GM21529 (cell line): ENCODE data around the gene CFAP73.
"Not testable (repeated sequence)": the region's sequence is repeated elsewhere in the genome, so short reads cannot be mapped to it uniquely, and the experiment has no call there.

Experiments used
- ATAC-seq: cut with Tn5 transposase; IDR thresholded peaks from one replicate; pipeline ENCODE4 v1.9.1; 2021; ENCODE audit not compliant: unreplicated experiment

CFAP73 gene

DNA sequence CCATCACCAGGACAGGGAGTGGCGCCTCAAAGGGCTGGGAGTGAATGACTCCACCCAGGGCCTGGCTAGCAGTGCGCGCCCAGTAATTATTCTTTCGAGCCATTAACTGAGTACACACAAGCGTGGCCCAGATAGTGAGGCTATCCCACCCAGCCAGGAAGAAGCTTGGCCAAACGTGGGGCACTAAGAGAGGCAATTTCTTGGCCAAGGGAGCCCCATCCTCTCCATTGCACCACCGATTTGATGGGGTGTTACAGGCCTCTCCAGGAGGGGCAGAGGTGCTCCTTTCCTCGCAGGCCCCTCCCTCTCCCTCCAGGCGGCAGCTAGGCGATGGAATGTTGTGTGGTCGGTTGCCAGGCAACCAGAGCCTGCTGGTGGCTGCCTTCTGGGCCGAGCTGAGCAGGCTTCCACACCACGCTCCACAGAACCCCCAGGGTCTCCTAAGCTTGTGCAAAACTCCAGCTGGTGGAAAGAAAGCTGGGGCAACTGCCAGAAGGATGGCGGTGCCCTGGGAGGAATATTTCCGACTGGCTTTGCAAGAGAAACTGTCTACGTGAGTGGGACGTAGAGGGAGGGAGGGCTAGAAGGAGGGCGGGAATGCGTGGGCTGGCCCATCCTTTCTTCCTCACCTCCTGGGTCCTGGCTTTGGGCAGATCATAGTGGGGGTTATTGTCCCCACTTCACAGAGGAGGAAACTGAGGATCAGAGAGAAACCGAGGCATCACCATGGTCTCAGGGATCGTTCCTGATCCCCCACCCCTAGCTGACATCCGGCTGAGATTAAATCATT is at the start of gene CFAP73:
TSS of gene CFAP73 (plus strand) at position 364 of the 790 bp plus-strand sequence. CDS start at position 498, 134 bp downstream.
- no peak for ATAC-seq

DNA sequence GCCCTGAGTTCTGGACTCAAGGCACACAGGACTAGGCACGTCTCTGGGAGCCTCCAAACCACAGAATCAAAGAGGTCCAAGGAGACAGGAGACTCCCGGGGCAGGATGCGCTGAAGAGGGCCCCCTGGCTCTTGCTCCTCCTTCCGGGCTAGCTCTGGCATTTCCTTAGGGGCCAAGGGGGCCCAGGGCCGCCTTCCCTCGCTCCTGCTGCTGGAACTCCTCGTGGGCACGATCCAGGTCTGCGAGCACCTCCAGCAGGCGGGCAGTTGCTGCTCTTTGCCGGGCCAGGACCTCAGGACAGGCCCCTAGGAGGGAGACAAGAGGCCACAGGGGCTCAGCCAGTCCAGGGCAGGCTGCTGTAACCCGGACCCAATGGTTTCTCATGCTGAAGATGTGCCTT is 49.8 kb upstream of the CFAP73 start:
- ATAC-seq: no peak

DNA sequence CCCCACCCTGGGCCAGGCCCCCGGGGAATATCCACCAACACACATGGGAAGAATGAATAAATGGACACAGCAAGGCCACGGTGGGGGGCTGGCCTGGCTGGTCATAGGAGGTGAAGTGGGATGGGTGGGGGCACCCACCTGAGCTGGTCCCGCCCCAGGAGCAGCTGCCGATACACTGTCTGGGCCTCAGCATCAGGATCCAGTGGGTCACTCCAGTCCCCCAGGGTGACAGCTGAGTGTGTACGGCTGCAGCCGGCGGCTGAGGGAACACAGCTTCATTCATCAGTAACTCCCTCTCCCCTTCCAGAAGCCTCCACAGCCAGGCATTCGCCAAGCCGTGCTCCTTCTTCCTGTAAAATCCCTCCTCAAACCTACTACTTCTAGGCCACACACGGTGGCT is 47.8 kb upstream of the CFAP73 start:
- ATAC-seq: no peak

DNA sequence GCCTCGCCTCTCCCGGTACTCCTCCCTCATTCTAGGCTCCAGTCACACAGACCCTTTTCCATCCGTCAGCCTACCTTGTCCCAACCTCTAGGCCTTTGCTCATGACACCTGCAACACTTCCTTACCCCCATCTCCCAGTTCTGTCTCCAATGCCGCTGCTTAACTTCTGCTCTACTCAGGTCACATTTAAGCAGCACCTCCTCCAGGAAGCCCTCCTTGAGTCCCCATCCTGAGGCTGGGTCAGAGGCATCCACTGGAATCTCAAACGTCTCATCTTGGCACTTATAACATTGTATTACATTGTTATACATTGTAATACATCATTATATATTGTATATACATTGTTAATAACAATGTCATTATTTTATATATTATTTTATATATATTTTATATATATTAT is 46.7 kb upstream of the CFAP73 start:
- no peak for ATAC-seq

DNA sequence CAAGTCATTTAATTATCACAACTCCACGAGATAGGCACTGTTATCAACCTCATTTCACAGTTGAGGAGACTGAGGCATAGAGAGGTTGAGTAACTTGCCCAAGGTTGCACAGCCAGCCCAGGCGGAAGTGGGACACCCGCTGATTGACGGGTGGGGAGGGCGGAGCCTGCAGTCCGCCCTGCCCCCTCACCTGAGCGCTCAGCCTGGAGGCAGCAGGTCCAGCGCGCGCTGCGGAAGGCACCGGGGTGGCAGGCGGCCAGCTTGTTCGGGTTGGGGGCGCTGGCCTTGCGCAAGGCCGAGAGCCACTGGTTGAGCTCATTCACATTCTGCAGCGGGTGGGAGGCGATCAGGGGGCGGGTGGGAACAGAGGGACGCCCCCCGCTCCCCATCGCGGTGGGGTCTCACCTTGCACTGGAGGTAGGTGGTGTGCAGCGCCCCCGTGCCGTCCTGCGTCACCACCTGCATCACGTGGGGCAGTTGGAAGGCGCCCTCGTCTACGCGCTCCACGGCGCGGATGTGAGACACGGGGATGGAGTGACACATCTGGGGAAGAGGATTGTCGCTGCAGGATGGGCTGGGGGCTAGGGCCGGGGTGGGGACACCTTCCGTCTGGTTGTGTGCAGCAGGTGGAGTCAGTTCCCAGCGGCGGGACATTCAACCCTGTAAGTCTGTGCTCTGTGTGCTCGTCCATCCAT is 45.6 kb upstream of the CFAP73 start:
- ATAC-seq: no peak

DNA sequence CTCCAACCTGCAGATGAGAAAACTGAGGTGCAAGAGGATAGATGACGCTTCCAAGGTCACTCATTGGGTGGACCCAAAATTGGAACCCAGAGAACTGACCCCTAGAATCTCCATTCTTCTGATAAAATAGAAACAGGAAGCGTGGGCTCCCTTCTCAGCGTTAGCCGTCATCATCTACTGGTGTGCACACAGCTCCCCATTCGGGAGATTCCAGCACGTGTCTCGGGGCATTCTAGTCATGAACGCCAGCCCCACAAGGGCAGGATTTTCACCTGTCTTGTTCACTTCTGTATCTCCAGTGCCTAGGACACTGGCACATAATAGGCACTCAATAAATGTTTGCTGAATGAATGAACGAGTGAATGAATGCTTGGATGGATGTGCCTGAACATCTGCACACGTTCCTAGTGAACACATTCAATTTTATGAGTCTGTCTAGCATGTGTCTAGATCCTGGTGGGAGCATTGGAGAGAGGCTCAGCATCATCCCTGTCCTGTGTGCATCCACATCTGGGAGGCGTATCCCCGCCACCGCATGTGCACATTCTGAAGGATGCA is 44.5 kb upstream of the CFAP73 start:
- no peak for ATAC-seq

DNA sequence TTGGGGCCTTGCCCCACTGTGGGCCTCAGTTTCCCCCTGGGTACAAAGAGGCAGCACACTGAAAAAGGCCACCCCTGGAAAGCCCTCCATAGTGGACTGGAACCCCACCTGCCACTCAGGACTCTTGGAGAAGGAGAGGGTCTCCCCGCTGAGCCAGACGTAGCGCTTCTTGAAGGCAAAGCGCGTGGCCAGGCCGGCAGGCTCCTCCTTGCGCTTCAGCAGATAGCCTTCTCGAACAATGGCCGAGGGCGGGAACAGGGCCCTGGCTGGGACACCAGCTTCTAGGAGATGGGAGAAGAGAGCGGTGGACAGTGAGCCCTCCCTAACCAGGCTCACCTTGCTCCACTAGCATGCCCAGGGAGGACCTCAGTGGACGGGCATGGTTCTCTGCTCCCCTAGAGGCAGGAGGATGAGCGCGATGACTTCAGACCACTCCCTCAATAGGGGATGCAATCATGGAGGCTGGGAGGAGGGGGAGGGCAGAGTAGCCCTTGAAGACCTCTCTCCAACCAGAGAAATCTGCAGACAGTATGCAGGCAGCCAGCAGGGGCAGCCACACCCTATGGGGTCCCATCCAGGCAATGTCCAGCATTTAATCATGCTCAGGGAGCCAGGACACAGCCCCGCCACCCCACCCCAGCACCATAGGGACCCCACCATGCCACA is 43.8 kb upstream of the CFAP73 start:
- ATAC-seq: no peak

DNA sequence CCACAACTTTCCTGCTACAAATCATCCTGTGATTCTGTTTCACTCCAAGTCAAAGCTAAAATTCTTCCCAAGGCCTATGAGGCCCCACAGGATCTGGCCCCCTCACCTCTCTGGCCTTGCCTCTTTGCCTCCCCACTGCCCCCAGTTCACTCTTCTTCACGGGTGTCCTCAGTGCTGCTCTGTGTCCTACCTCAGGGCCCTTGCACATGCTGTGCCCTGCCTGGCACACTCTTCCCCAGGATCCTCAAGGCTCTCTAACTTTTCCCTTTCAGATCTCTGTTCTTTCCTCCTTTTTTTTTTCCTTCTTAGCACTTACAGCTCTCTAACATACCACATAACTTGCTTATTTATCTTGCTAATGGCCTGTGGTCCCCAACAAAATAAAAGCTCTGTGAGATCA is 43.2 kb upstream of the CFAP73 start:
- ATAC-seq: no peak

DNA sequence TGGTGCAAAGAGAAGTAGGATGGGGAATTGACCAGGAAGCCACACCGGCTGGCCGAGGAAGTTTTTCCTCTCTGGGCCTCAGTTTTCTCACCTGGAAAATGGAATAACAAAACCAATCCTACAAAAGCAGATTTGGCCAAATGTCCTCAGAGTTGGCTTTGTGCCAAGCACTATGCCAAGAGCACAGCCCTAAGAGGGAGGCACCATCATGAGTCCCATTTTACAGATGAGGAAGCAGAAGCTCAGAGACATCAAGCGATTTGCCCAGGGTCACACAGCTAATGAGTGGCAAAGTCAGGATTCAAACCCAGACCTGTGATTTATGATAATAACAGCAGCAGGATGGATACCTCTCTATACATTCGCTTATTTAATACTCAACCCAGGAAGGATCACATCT is 41.2 kb upstream of the CFAP73 start:
- no peak for ATAC-seq

DNA sequence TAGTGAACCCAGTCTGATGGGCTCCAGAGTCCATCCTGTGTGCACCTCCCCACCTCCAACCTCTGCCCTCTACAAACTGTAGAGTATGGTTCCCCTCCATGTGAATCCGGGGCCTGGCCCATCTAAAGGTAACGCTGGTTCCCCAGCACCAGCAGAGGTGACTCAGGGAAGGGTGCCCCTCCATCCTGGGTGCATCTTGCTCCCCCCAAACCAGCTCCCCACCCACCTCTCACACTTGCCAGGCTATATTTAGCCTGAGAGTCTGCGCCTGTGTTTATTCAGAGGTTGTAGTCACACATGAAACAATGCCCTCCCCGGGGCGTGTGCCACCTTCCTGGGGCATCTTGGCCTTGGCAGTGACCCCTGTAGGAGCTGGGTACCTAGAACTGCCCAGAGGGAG is 40.2 kb upstream of the CFAP73 start:
- ATAC-seq: no peak

DNA sequence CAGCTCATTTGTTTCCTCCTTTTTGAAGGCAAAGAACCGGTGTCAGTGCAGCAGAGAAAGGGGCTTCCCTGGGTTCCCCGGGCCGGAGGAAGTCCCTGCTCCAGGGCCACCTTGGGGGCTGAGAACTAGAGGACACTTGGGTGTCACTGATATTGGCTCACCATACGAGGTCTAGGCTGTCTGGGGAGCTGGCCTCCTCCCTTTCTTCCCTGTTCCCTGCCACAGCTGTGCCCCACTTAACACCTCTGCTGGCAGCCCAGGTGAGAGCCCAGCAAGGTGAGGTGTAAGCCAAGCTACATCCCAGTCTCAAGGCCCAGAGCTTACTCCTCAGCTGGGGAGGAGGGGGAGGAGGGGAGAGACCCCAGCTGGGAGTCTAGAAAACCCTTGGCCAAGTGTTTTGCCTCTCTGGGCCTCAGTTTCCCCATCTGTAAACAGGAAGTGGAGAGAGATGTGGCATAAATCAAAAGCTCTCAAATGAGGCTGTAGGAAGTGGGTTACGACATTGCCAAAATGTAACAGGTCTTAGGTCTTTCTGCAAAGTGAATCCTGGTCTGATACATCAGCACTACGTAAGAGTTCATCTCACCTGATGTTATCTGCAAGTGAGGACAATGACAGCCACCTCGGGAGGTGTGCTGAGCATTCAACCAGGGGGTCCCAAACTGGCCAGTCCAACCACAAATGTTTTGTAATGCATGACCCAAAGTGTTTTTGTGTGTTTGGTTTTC is 39.5 kb upstream of the CFAP73 start:
- ATAC-seq: no peak

DNA sequence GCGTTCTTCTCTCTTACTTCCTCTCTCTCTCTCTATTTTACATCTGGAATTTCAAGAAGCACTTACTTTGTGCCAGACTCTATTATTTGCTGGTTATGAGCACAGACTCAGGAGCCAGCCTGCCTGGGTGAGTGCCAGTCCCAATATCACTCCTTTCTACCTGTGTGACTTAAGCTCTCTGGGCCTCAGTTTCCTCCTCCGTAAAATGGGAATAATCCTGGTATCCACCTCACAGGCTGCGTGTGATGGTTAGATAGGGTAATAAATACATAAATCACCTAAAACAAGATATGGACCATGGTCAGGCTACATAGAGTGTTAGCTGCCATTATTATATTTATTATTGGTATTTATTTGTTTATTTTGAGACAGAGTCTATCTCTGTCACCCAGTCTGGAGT is 38.3 kb upstream of the CFAP73 start:
- ATAC-seq: no peak

DNA sequence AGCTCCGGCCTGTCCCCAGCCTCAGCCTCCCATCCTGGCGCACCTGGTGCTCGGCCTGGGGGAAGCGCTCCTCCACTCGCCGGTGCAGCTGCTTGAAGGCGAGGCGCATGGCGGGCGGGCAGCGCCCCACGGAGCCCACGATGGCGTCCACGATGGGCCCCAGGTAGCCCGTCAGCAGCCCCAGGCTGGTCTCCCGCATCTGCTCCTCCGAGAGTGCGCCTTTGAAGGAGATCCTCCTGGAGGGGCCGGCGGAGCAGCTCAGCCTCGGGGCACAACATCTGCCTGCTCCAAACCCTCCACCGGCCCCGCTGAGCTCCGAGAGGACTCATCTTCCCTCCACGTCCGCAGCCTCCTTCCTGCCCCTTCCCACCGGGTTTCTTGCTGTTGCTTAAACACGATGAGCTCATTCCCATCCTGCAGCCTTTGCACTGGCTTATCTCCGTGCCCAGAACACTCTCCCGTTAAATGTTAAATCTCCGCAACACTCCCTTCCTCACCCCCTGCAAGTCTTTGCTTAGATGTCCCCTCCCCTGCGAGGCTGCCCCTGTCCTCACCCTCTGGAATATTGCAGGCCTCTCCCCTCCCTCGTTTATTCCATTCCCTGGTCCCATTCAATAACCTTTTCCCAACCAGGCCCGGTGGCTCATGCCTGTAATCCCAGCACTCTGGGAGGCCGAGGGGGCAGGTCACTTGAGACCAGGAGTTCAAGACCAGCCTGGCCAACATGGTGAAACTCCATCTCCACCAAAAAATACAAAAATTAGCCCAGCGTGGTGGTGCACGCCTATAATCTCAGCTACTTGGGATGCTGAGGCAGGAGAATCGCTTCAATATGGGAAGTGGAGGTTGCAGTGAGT is 37.3 kb upstream of the CFAP73 start:
- no peak for ATAC-seq

DNA sequence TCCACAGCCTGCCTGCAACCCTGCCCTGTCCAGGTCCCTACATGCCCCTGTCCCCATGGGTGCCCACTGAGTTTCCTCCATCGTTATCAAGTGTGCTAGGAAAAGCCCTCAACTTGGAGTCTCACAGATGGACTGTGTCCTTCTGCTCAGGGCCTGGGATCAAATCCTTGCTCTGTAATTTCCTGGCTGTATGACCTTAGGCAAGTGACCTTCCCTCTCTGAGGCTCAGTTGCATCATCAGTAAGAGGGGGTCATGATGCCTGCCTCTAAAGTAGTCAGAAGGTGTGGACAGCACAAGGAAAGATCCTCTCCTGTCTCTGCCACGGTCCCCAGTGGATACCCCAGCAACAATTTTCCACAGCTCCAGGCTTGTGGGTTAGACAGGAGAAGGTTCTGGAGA is 36.1 kb upstream of the CFAP73 start:
- ATAC-seq: no peak

DNA sequence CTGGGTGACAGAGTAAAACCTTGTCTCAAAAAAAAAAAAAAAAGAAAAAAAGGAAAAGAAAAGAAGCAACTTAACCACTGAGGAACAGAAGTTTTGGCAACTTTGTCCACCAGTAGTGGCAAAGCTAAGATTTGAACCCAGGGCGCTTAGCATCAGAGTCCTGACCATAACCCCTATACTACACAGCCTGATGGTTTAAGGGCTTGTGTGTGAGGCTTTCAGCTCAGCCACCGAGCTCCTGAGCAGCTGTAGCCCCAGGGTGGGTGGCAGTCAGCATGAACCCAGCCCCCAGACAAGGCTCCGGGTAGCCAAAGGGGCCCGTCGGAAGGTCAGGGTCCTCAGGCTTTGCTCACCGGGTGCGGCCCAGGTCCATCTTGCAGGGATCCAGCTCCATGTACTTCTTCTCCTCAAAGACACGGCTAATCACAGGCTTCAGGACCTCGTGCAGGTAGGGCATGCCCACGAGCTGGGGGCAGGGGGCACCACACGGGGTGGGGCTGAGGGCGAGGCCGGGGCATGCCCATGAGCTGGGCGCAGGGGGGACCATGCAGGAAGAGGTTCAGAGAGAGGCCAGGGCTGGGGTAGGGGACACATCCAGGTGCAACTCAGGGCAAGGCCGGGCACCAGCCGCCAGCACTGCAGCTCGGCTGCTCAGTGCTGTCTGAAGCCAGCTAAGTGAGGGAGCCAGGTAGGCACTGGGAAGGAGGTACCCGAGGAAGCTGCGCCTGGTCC is 34.9 kb upstream of the CFAP73 start:
- no peak for ATAC-seq

DNA sequence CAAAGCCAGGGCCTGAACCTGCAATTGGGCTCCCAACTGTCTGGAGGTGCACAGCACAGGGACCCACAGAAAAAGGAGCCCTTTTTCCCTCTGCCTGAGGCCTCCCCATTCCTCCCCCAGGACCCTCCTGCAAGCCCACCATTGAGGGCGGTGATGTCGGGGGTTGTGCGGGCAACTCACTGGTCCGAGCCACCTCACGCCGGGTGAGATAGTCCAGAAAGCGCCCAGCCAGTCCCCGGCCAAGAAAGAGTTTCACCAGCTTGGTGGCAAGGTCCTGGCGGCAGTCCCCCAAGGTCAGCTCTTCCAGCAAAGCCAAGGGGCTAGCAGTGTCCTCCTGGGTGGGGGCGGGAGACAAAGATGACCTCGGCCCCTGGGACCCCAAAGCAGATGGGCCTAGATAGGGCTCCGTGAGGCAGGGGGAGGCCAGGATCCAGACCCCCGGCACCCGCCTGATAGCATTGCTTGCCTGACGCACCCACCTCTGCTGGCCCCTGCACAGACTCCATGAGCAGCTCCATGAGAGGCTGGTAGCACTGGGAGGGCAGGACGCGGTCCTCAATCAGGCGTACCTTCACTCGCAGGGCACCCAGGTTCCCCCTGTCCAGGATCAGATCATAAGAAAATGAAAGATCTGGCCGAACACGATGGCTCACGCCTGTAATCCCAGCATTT is 33.9 kb upstream of the CFAP73 start:
- ATAC-seq: no peak

DNA sequence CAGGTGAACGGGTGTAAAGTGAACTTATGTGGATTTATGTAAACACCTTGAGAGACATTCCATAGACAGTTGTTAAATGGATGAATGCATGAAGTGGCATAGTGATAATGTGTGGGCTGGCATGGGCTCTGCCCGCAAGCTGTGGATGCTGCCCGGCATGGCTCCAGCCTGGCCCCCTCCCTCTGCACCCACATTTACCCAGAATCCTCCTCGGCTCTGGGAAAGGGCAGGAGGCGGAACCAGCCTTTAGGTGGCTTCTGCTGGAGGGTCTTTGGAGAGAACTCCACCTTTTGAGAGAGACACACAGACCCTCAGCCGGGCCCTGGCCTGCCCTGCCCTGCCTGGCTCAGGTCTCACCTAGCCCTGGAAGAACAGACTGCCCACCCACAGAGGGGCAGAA is 32.6 kb upstream of the CFAP73 start:
- no peak for ATAC-seq

DNA sequence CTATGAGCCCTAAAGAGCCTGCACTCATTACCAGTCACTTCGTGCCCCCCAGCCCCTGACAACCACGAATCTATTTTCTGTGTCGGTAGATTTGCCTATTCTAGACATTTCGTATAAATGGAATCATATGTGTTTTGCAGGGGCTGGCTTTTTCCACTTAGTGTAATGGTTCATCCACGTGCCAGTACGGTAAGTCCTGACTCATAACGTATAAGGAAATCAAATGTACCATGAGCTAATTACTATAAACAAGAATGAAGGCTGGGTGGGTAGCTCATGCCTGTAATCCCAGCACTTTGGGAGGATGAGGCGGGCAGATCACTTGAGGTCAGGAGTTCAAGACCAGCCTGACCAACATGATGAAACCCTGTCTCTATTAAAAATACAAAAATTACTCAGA is 31.8 kb upstream of the CFAP73 start:
- ATAC-seq: not testable (repeated sequence)

DNA sequence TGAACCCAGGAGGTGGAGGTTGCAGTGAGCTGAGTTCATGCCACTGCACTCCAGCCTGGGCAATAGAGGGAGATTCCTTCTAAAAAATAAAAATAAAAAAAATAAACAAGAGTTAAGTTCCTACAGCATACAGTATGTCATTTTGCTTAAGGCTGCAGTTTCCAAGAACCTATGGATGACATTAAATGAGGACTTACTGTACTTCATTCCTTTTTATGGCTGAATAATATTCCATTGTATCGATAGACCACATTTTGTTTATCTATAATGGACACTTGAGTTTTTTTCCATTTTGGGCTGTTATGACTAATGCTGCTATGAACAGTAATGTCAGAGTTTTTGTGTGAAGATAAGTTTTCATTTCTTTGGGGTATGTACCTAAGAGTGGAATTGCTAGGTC is 31.4 kb upstream of the CFAP73 start:
- ATAC-seq: no peak
